Trophoblast cell (in vitro differentiated cells and primary cell): ENCODE measurements around the gene HOXB1.

Source experiments
- DNase-seq, 2 donors: peaks; one replicate each; pipeline ENCODE4 v3.0.0-alpha.2; 2016
- H2AFZ ChIP-seq: 2 replicates; pipeline ENCODE4 v1.6.1; 2013; ENCODE audit warnings: low read length, moderate library complexity, mild to moderate bottlenecking; ENCODE audit not compliant: insufficient read depth, poor library complexity
- H2AK5ac ChIP-seq: 2 replicates; pipeline ENCODE4 v1.6.1; 2013; ENCODE audit warnings: mild to moderate bottlenecking, low read length
- H2BK120ac ChIP-seq: 2 replicates; pipeline ENCODE4 v1.6.1; 2013; ENCODE audit warnings: low read length, mild to moderate bottlenecking, moderate library complexity; ENCODE audit not compliant: insufficient read depth, poor library complexity
- H2BK12ac ChIP-seq: 2 replicates; pipeline ENCODE4 v1.6.1; 2013; ENCODE audit warnings: mild to moderate bottlenecking, low read length, moderate library complexity
- H2BK5ac ChIP-seq: 2 replicates; pipeline ENCODE4 v1.6.1; 2013; ENCODE audit warnings: low read length, low read depth, moderate library complexity, mild to moderate bottlenecking; ENCODE audit not compliant: poor library complexity
- H3K14ac ChIP-seq: 2 replicates; pipeline ENCODE4 v1.6.1; 2013; ENCODE audit warnings: mild to moderate bottlenecking, low read length
- H3K18ac ChIP-seq: 2 replicates; pipeline ENCODE4 v1.6.1; 2013; ENCODE audit warnings: mild to moderate bottlenecking, low read length
- H3K23ac ChIP-seq: 2 replicates; pipeline ENCODE4 v1.6.1; 2013; ENCODE audit warnings: low read length
- H3K27ac ChIP-seq: 2 replicates; pipeline ENCODE4 v1.5.1; 2013; ENCODE audit warnings: low read depth, mild to moderate bottlenecking, inconsistent platforms, low read length, moderate library complexity
- H3K27me3 ChIP-seq: 2 replicates; pipeline ENCODE4 v1.6.1; 2013; ENCODE audit warnings: inconsistent platforms, mild to moderate bottlenecking, low read length, moderate library complexity; ENCODE audit not compliant: insufficient read depth
- H3K36me3 ChIP-seq, 2 experiments: 1 replicate in 1 of 2; 2 replicates in 1 of 2; pipeline ENCODE4 v1.6.1; 2013; ENCODE audit warnings: low read length in 2 of 2, mild to moderate bottlenecking in 2 of 2, moderate library complexity in 1 of 2; ENCODE audit not compliant: insufficient read depth in 2 of 2, control insufficient read depth in 1 of 2
- H3K4ac ChIP-seq: 2 replicates; pipeline ENCODE4 v1.6.1; 2013; ENCODE audit warnings: low read depth, mild to moderate bottlenecking, low read length, moderate library complexity
- H3K4me1 ChIP-seq, 2 experiments: 1 replicate in 1 of 2; 2 replicates in 1 of 2; pipeline ENCODE4 v1.6.1; 2013; ENCODE audit warnings: low read length in 2 of 2, mild to moderate bottlenecking in 2 of 2, moderate library complexity in 1 of 2; ENCODE audit not compliant: insufficient read depth in 2 of 2, control insufficient read depth in 1 of 2
- H3K4me2 ChIP-seq: 2 replicates; pipeline ENCODE4 v1.6.1; 2013; ENCODE audit warnings: inconsistent platforms, mild to moderate bottlenecking, low read length, moderate library complexity
- H3K4me3 ChIP-seq: 2 replicates; pipeline ENCODE4 v1.5.1; 2013; ENCODE audit warnings: mild to moderate bottlenecking, low read depth, low read length, inconsistent platforms
- H3K79me1 ChIP-seq: one replicate; pipeline ENCODE4 v1.6.1; 2013; ENCODE audit warnings: low read length
- H3K79me2 ChIP-seq: 2 replicates; pipeline ENCODE4 v1.6.1; 2013; ENCODE audit warnings: low read length, mild to moderate bottlenecking; ENCODE audit not compliant: control insufficient read depth, insufficient read depth, poor library complexity
- H3K9ac ChIP-seq: 2 replicates; pipeline ENCODE4 v1.6.1; 2013; ENCODE audit warnings: mild to moderate bottlenecking, low read length
- H3K9me3 ChIP-seq: 2 replicates; pipeline ENCODE4 v1.6.1; 2013; ENCODE audit warnings: low read depth, mild to moderate bottlenecking, control low read depth, inconsistent platforms, low read length; ENCODE audit not compliant: insufficient read depth
- H4K12ac ChIP-seq: 2 replicates; pipeline ENCODE4 v1.6.1; 2013; ENCODE audit warnings: low read depth, mild to moderate bottlenecking, low read length, moderate library complexity
- H4K8ac ChIP-seq: 2 replicates; pipeline ENCODE4 v1.6.1; 2013; ENCODE audit warnings: low read depth, mild to moderate bottlenecking, low read length, moderate library complexity
- H4K91ac ChIP-seq: one replicate; pipeline ENCODE4 v1.6.1; 2013; ENCODE audit warnings: low read depth, mild to moderate bottlenecking, low read length, moderate library complexity
- WGBS: extraction: QIAGEN DNeasy Blood & Tissue Kit; methylation state at CpG from one replicate; pipeline ENCODE4 v1.1.7; 2013; ENCODE audit warnings: missing lambda C conversion rate; ENCODE audit not compliant: insufficient read length, insufficient coverage; ENCODE audit errors: extremely low coverage; 5-methylcytosine and 5-hydroxymethylcytosine counted together

The HOXB1 gene

GRCh38 chr17:48505788-48506187 lies 25.0 kb downstream of the HOXB1 start:
- Histone ChIP-seq H2BK12ac (no peak overlapping the region), H3K4me2 (peak overlapping the region; percentile 44), H2AFZ (no peak overlapping the region), H3K27me3 (no peaks in the 10 kb centered on the region), H3K79me2 (peaks cover 2% of the 10 kb centered on the region), H2BK5ac (no peak overlapping the region), H3K14ac (no peak overlapping the region), H3K9me3 (no peaks in the 10 kb centered on the region), H4K91ac (no peak overlapping the region), H3K9ac (no peak overlapping the region), H3K4me3 (no peak overlapping the region), H3K4me1 (peaks cover 26 to 32% of the 10 kb centered on the region in 2 experiments), H4K12ac (no peak overlapping the region), H3K36me3 (no peaks in the 10 kb centered on the region), H3K23ac (no peak overlapping the region), H3K79me1 (peaks cover 35% of the 10 kb centered on the region), H2AK5ac (no peak overlapping the region), H3K27ac (peak overlapping the region; percentile 89), H3K4ac (no peak overlapping the region), H3K18ac (no peak overlapping the region), H4K8ac (no peak overlapping the region), H2BK120ac (no peak overlapping the region)
- peak; percentile 74 to 88 for DNase-seq
- no CpG with 5 or more reads among the region's 1 CpG for WGBS

- Histone ChIP-seq H2BK120ac (peak overlapping the region; percentile 84), H3K9me3 (no peaks in the 10 kb centered on the region), H2AK5ac (no peak overlapping the region), H3K14ac (peak overlapping the region; percentile 49), H3K4me2 (no peak overlapping the region), H2BK12ac (peak overlapping the region; percentile 73), H3K9ac (no peak overlapping the region), H3K4ac (no peak overlapping the region), H3K27ac (peak overlapping the region; percentile 92), H3K18ac (peak overlapping the region; percentile 15), H3K4me3 (no peak overlapping the region), H4K91ac (peak overlapping the region; percentile 83), H2AFZ (no peak overlapping the region), H2BK5ac (peak overlapping the region; percentile 77), H3K23ac (no peak overlapping the region), H3K79me1 (peaks cover 36% of the 10 kb centered on the region), H3K27me3 (no peaks in the 10 kb centered on the region), H3K79me2 (peaks cover 2% of the 10 kb centered on the region), H4K12ac (no peak overlapping the region), H3K4me1 (peaks cover 30 to 36% of the 10 kb centered on the region in 2 experiments), H4K8ac (peak overlapping the region; percentile 27), H3K36me3 (no peaks in the 10 kb centered on the region)
- no peak for DNase-seq
- no CpG with 5 or more reads among the region's 2 CpGs for WGBS
Observed at GRCh38 chr17:48504953-48505352, 25.9 kb downstream of the HOXB1 start.

- no CpG with 5 or more reads among the region's 5 CpGs for WGBS
- Histone ChIP-seq H2BK120ac (peak overlapping the region; percentile 52), H3K4me1 (peaks cover 39 to 45% of the 10 kb centered on the region in 2 experiments), H3K27ac (peak overlapping the region; percentile 92), H3K4me3 (no peak overlapping the region), H3K14ac (no peak overlapping the region), H3K4ac (no peak overlapping the region), H3K4me2 (peak overlapping the region; percentile 24), H3K79me1 (peaks cover 42% of the 10 kb centered on the region), H3K9ac (no peak overlapping the region), H3K23ac (no peak overlapping the region), H4K12ac (peak overlapping the region; percentile 9), H3K79me2 (peaks cover 2% of the 10 kb centered on the region), H2BK5ac (peak overlapping the region; percentile 77), H4K8ac (no peak overlapping the region), H2BK12ac (no peak overlapping the region), H4K91ac (peak overlapping the region; percentile 86), H3K9me3 (no peaks in the 10 kb centered on the region), H3K36me3 (no peaks in the 10 kb centered on the region), H2AFZ (no peak overlapping the region), H3K18ac (no peak overlapping the region), H2AK5ac (peak overlapping the region; percentile 13), H3K27me3 (no peaks in the 10 kb centered on the region)
- DNase-seq = no peak
Observed at GRCh38 chr17:48503747-48504146, 27.1 kb downstream of the HOXB1 start.

- Histone ChIP-seq H3K9me3 (no peaks in the 10 kb centered on the region), H3K4ac (no peak overlapping the region), H3K18ac (no peak overlapping the region), H3K4me1 (peaks cover 43 to 52% of the 10 kb centered on the region in 2 experiments), H2BK12ac (peak overlapping the region; percentile 93), H3K79me1 (peaks cover 47% of the 10 kb centered on the region), H3K14ac (peak overlapping the region; percentile 11), H2BK5ac (no peak overlapping the region), H4K91ac (peak overlapping the region; percentile 86), H3K23ac (no peak overlapping the region), H3K27ac (no peak overlapping the region), H4K12ac (no peak overlapping the region), H3K79me2 (peaks cover 2% of the 10 kb centered on the region), H3K27me3 (no peaks in the 10 kb centered on the region), H4K8ac (peak overlapping the region; percentile 19), H3K36me3 (no peaks in the 10 kb centered on the region), H3K9ac (no peak overlapping the region), H2BK120ac (peak overlapping the region; percentile 38), H3K4me2 (no peak overlapping the region), H2AFZ (no peak overlapping the region), H2AK5ac (peak overlapping the region; percentile 22), H3K4me3 (no peak overlapping the region)
- DNase-seq = no peak
- no CpG with 5 or more reads among the region's 4 CpGs for WGBS
Observed at GRCh38 chr17:48502901-48503300, 27.9 kb downstream of the HOXB1 start.
